ENCODE results near the gene SP100.

DNA sequence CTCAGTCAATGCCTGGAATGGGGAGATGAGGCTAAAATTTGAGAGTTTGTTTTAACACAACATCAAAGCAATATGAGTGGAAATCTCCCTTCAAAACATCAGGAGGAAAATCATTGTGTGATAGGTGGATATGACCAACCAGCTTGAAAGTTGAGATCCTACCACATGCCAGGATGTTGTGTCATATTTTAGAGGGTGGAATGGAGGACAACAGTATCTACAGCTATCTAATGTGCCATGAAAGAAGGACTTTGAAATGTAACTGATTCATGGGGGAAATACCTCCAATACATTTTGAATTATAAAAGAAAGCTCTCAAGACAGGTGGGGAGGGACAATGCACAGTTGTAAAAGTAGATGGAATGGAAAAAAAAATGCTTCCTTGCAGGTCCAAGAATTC lies 87.8 kb downstream of the SP100 start:
- TF ChIP-seq, protein P1, sequence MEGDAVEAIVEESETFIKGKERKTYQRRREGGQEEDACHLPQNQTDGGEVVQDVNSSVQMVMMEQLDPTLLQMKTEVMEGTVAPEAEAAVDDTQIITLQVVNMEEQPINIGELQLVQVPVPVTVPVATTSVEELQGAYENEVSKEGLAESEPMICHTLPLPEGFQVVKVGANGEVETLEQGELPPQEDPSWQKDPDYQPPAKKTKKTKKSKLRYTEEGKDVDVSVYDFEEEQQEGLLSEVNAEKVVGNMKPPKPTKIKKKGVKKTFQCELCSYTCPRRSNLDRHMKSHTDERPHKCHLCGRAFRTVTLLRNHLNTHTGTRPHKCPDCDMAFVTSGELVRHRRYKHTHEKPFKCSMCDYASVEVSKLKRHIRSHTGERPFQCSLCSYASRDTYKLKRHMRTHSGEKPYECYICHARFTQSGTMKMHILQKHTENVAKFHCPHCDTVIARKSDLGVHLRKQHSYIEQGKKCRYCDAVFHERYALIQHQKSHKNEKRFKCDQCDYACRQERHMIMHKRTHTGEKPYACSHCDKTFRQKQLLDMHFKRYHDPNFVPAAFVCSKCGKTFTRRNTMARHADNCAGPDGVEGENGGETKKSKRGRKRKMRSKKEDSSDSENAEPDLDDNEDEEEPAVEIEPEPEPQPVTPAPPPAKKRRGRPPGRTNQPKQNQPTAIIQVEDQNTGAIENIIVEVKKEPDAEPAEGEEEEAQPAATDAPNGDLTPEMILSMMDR (optimal IDR thresholded peaks at IDR 0.05 in 1 of 3, IDR thresholded peaks at IDR 0.05 in 1 of 3, conservative IDR thresholded peaks at IDR 0.05 in 1 of 3; ENCODE audit: extremely low read depth in 1 of 3, insufficient read depth in 2 of 3, low read length in 3 of 3), result no peak
- TF ChIP-seq EZH2 (IDR thresholded peaks at IDR 0.05; ENCODE audit: low read length), result no peak
